GM19438 (cell line): Measurements from ENCODE around the gene PHLDA1.
A peak's percentile ranks its signal among the peaks of the same experiment; 100 is the strongest.

ENCODE experiments used
- ATAC-seq: cut with Tn5 transposase; IDR thresholded peaks from one replicate; pipeline ENCODE4 v1.9.1; 2021; ENCODE audit warnings: low read depth; ENCODE audit not compliant: unreplicated experiment

Gene PHLDA1

GRCh38 chr12:76038176-76038575, 6.6 kb upstream of the PHLDA1 start:
- no peak for ATAC-seq

GRCh38 chr12:76037130-76038103, 5.8 kb upstream of the PHLDA1 start:
- peak; percentile 51 for ATAC-seq

GRCh38 chr12:76035045-76035444, 3.5 kb upstream of the PHLDA1 start:
- no peak for ATAC-seq

GRCh38 chr12:76033081-76034011, 1.8 kb upstream of the PHLDA1 start:
- no peak for ATAC-seq

GRCh38 chr12:76032043-76032981, 736 bp upstream of the PHLDA1 start:
- ATAC-seq = peak; percentile 34

- peak; percentile 17 for ATAC-seq
These were observed 529 bp downstream of the PHLDA1 start for GRCh38 chr12:76031081-76031413.

- no peak for ATAC-seq
These were observed 1.1 kb downstream of the PHLDA1 start for GRCh38 chr12:76030341-76031080.

GRCh38 chr12:76029982-76030340, 1.6 kb downstream of the PHLDA1 start:
- no peak for ATAC-seq

- no peak for ATAC-seq
These were observed 2.9 kb downstream of the PHLDA1 start for GRCh38 chr12:76028571-76029277.

- no peak for ATAC-seq
These were observed 4.9 kb downstream of the PHLDA1 start for GRCh38 chr12:76026643-76027063.

GRCh38 chr12:76025601-76026575, 5.7 kb downstream of the PHLDA1 start:
- ATAC-seq = no peak

GRCh38 chr12:76024942-76025600, 6.5 kb downstream of the PHLDA1 start:
- no peak for ATAC-seq

GRCh38 chr12:76024102-76024781, 7.3 kb downstream of the PHLDA1 start:
- ATAC-seq = no peak

- ATAC-seq = no peak
These were observed 8.4 kb downstream of the PHLDA1 start for GRCh38 chr12:76023069-76023690.

- ATAC-seq = no peak
These were observed 9.1 kb downstream of the PHLDA1 start for GRCh38 chr12:76022506-76022905.
